H9 (cell line): ENCODE data around the gene SLC25A42. TPM values are rescaled to one million over a fixed set of nuclear protein-coding genes. Genes with fewer than 3 reads are reported as not detected.

Experiments used
- DNase-seq: peaks from one replicate; pipeline ENCODE4 v3.0.0-alpha.2; 2017
- H2AFZ ChIP-seq: one replicate; pipeline ENCODE4 v1.6.1; 2013; ENCODE audit warnings: mild to moderate bottlenecking, low read length, control low read depth, moderate library complexity
- H2AK5ac ChIP-seq: 2 replicates; pipeline ENCODE4 v1.6.1; 2013; ENCODE audit warnings: low read length, control low read depth, mixed read lengths; ENCODE audit not compliant: insufficient read length
- H2BK120ac ChIP-seq: one replicate; pipeline ENCODE4 v1.6.1; 2013; ENCODE audit warnings: low read depth, mild to moderate bottlenecking, low read length, control low read depth, inconsistent platforms; ENCODE audit not compliant: poor library complexity, severe bottlenecking
- H2BK12ac ChIP-seq: 2 replicates; pipeline ENCODE4 v1.6.1; 2013; ENCODE audit warnings: low read length, control low read depth, mixed read lengths, low read depth; ENCODE audit not compliant: insufficient read length
- H2BK15ac ChIP-seq: 2 replicates; pipeline ENCODE4 v1.6.1; 2013; ENCODE audit warnings: low read depth, low read length, control low read depth
- H2BK20ac ChIP-seq: one replicate; pipeline ENCODE4 v1.6.1; 2013; ENCODE audit warnings: low read depth, mild to moderate bottlenecking, low read length, control low read depth, inconsistent platforms; ENCODE audit not compliant: poor library complexity, severe bottlenecking
- H2BK5ac ChIP-seq: 2 replicates; pipeline ENCODE4 v1.6.1; 2013; ENCODE audit warnings: low read length, control low read depth, mixed read lengths; ENCODE audit not compliant: insufficient read length
- H3K14ac ChIP-seq: 2 replicates; pipeline ENCODE4 v1.6.1; 2013; ENCODE audit warnings: low read length, control low read depth; ENCODE audit not compliant: insufficient read depth
- H3K18ac ChIP-seq: 2 replicates; pipeline ENCODE4 v1.6.1; 2013; ENCODE audit warnings: low read depth, mild to moderate bottlenecking, mixed read lengths, low read length, control low read depth; ENCODE audit not compliant: insufficient read length
- H3K23ac ChIP-seq: 2 replicates; pipeline ENCODE4 v1.6.1; 2013; ENCODE audit warnings: low read length, control low read depth, mixed read lengths, low read depth; ENCODE audit not compliant: insufficient read length
- H3K23me2 ChIP-seq: 2 replicates; pipeline ENCODE4 v1.6.1; 2013; ENCODE audit warnings: low read depth, mild to moderate bottlenecking, mixed read lengths, low read length, control low read depth; ENCODE audit not compliant: insufficient read length, poor library complexity, severe bottlenecking
- H3K27ac ChIP-seq: 2 replicates; pipeline ENCODE4 v1.5.1; 2013; ENCODE audit warnings: low read length, control low read depth, mixed read lengths, low read depth; ENCODE audit not compliant: insufficient read length
- H3K27me3 ChIP-seq: 2 replicates; pipeline ENCODE4 v1.6.1; 2013; ENCODE audit warnings: low read length, control low read depth, inconsistent platforms; ENCODE audit not compliant: insufficient read depth
- H3K4ac ChIP-seq: 2 replicates; pipeline ENCODE4 v1.6.1; 2013; ENCODE audit warnings: low read depth, mild to moderate bottlenecking, control low read depth, inconsistent platforms, low read length, moderate library complexity
- H3K4me1 ChIP-seq: 2 replicates; pipeline ENCODE4 v1.6.1; 2013; ENCODE audit warnings: low read length, control low read depth, inconsistent platforms; ENCODE audit not compliant: insufficient read depth
- H3K4me2 ChIP-seq: 2 replicates; pipeline ENCODE4 v1.6.1; 2013; ENCODE audit warnings: low read length, control low read depth, mixed read lengths; ENCODE audit not compliant: insufficient read length, insufficient read depth
- H3K56ac ChIP-seq: 2 replicates; pipeline ENCODE4 v1.6.1; 2013; ENCODE audit warnings: low read depth, mild to moderate bottlenecking, mixed read lengths, low read length, control low read depth; ENCODE audit not compliant: insufficient read length
- H3K79me1 ChIP-seq: 2 replicates; pipeline ENCODE4 v1.6.1; 2013; ENCODE audit warnings: low read depth, mild to moderate bottlenecking, moderate library complexity, low read length, control low read depth, inconsistent platforms; ENCODE audit not compliant: insufficient read depth, poor library complexity, severe bottlenecking
- H3K79me2 ChIP-seq: 2 replicates; pipeline ENCODE4 v1.6.1; 2013; ENCODE audit warnings: low read length, control low read depth, inconsistent platforms; ENCODE audit not compliant: insufficient read depth
- H3K9ac ChIP-seq: 2 replicates; pipeline ENCODE4 v1.6.1; 2013; ENCODE audit warnings: low read length, control low read depth, mixed read lengths; ENCODE audit not compliant: insufficient read length; ENCODE audit errors: extremely low read depth
- H3K9me3 ChIP-seq: one replicate; pipeline ENCODE4 v1.6.1; 2013; ENCODE audit warnings: low read depth, low read length, inconsistent platforms; ENCODE audit not compliant: control insufficient read depth
- H3T11ph ChIP-seq: one replicate; pipeline ENCODE4 v1.6.1; 2013; ENCODE audit warnings: mild to moderate bottlenecking, low read length, control low read depth, inconsistent platforms
- H4K20me1 ChIP-seq: one replicate; pipeline ENCODE4 v1.6.1; 2013; ENCODE audit not compliant: control insufficient read depth, insufficient read length, insufficient read depth
- H4K5ac ChIP-seq: 2 replicates; pipeline ENCODE4 v1.6.1; 2013; ENCODE audit warnings: low read depth, mild to moderate bottlenecking, mixed read lengths, low read length, control low read depth; ENCODE audit not compliant: insufficient read length
- H4K8ac ChIP-seq: replicated peaks from 2 replicates; pipeline ENCODE4 v1.6.1; 2013; ENCODE audit warnings: low read length, control low read depth, mixed read lengths, low read depth; ENCODE audit not compliant: insufficient read length
- H4K91ac ChIP-seq: 2 replicates; pipeline ENCODE4 v1.6.1; 2013; ENCODE audit warnings: low read depth, mild to moderate bottlenecking, moderate library complexity, mixed read lengths, low read length, control low read depth; ENCODE audit not compliant: insufficient read length
- H3K27ac Mint-ChIP-seq, 3 experiments: 2 replicates in 2 of 3; 3 replicates in 1 of 3; pipeline ENCODE4 v1.8.0; 2020 to 2021; ENCODE audit warnings: mixed read lengths in 3 of 3, mild to moderate bottlenecking in 1 of 3, moderate library complexity in 1 of 3
- H3K27me3 Mint-ChIP-seq: 2 replicates; pipeline ENCODE4 v1.8.0; 2021; ENCODE audit warnings: low read depth, mild to moderate bottlenecking, moderate library complexity, mixed read lengths
- H3K36me3 Mint-ChIP-seq, 3 experiments: 2 replicates in 2 of 3; 3 replicates in 1 of 3; pipeline ENCODE4 v1.8.0; 2020 to 2021; ENCODE audit warnings: low read depth in 3 of 3, mixed read lengths in 3 of 3; ENCODE audit not compliant: insufficient read depth in 1 of 3
- H3K4me1 Mint-ChIP-seq, 2 experiments: 2 replicates each; pipeline ENCODE4 v1.8.0; 2020; ENCODE audit warnings: mixed read lengths in 2 of 2
- H3K4me3 Mint-ChIP-seq, 2 experiments: 2 replicates in 1 of 2; 3 replicates in 1 of 2; pipeline ENCODE4 v1.8.0; 2020 to 2021; ENCODE audit warnings: mild to moderate bottlenecking in 2 of 2, mixed read lengths in 2 of 2, moderate library complexity in 1 of 2
- H3K9me3 Mint-ChIP-seq, 2 experiments: 2 replicates in 1 of 2; 3 replicates in 1 of 2; pipeline ENCODE4 v1.8.0; 2020; ENCODE audit warnings: mild to moderate bottlenecking in 2 of 2, mixed read lengths in 2 of 2, moderate library complexity in 1 of 2
- WGBS: extraction: QIAGEN DNeasy Blood & Tissue Kit; methylation state at CpG from one replicate; pipeline ENCODE4 v1.1.7; 2013; ENCODE audit warnings: missing lambda C conversion rate, low lambda C conversion rate, mixed read lengths; ENCODE audit not compliant: insufficient read length; ENCODE audit errors: extremely low coverage; 5-methylcytosine and 5-hydroxymethylcytosine counted together
- total RNA-seq: library from RNA; stranded (reverse); gene quantifications from 2 replicates; pipeline ENCODE4 v1.2.1, GENCODE V29; 2021
- TF ChIP-seq, protein P1 (sequence below): fragments of 200-600 bp; sonication (generic); conservative IDR thresholded peaks from 3 replicates; pipeline ENCODE4 v1.8.0; 2021; ENCODE audit warnings: antibody characterized with exemption, mild to moderate bottlenecking

Gene SLC25A42
- total RNA-seq, 1 experiment from 2014 or later, result 3.6 TPM

DNA sequence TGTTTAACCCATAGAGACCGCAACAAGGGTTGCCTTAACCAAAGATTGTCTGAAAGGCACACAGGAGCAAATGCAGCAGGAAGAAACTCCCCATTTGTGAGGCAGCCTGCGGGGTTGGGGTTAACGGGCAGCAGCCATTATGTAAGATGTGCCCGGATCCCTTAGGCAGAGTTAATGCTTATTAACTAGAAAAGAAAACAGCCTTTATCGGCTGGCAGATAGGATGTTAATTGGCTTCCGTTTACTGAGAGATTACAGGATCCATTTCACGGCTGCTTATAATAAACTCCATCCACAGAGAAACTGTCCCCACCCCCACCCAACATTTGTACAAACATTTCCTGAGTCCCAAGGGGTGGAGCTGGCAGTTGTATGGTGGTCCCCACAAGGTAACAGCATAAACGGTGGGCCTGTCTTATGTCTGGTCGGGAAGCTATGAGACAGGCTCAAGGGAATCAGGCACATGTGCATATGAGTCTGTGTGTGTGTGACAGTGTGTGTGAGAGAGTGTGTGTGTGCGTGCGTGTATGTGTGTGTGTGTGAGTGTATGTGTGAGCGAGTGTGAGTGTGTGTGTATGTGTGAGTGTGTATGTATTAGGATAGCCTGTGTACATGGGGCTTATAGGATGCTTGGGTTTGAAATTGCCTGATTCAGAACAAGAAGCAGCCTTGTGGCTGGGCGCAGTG lies 10.5 kb downstream of the SLC25A42 start:
- H2AK5ac ChIP-seq, result no peak overlapping the region
- H4K91ac ChIP-seq, result no peak overlapping the region
- no peak overlapping the region for H2BK12ac ChIP-seq
- H3K36me3 Mint-ChIP-seq, result no peaks in the 10 kb centered on the region; a peak in 1 of 7 replicates
- H3K79me2 ChIP-seq, result no peaks in the 10 kb centered on the region
- no peaks in the 10 kb centered on the region for H4K20me1 ChIP-seq
- H3K23me2 ChIP-seq, result no peaks in the 10 kb centered on the region
- 100% methylated on average over 3 of the region's 13 CpGs for WGBS
- H3K27ac Mint-ChIP-seq, result no peak overlapping the region
- no peak overlapping the region for H2BK20ac ChIP-seq
- H3K9me3 ChIP-seq, result no peaks in the 10 kb centered on the region
- no peaks in the 10 kb centered on the region for H3K79me1 ChIP-seq
- H3K23ac ChIP-seq, result no peak overlapping the region
- H3K4me2 ChIP-seq, result no peak overlapping the region
- H2BK15ac ChIP-seq, result no peak overlapping the region
- H3K27ac ChIP-seq, result no peak overlapping the region
- H3K4me1 ChIP-seq, result no peaks in the 10 kb centered on the region
- H3K4me3 Mint-ChIP-seq, result no peak overlapping the region
- peak overlapping the region; percentile 25 for H4K8ac ChIP-seq
- no peak overlapping the region for H2BK5ac ChIP-seq
- H3K14ac ChIP-seq, result no peak overlapping the region
- no peak overlapping the region for H3T11ph ChIP-seq
- H3K9me3 Mint-ChIP-seq, result no peaks in the 10 kb centered on the region
- no peak overlapping the region for H3K56ac ChIP-seq
- no peak overlapping the region for H2BK120ac ChIP-seq
- no peak overlapping the region for H3K18ac ChIP-seq
- H4K5ac ChIP-seq, result no peak overlapping the region
- no peak overlapping the region for H2AFZ ChIP-seq
- no peak overlapping the region for H3K4ac ChIP-seq
- no peaks in the 10 kb centered on the region; the same call in 1 of the 2 replicates for H3K27me3 ChIP-seq
- TF ChIP-seq, protein P1, sequence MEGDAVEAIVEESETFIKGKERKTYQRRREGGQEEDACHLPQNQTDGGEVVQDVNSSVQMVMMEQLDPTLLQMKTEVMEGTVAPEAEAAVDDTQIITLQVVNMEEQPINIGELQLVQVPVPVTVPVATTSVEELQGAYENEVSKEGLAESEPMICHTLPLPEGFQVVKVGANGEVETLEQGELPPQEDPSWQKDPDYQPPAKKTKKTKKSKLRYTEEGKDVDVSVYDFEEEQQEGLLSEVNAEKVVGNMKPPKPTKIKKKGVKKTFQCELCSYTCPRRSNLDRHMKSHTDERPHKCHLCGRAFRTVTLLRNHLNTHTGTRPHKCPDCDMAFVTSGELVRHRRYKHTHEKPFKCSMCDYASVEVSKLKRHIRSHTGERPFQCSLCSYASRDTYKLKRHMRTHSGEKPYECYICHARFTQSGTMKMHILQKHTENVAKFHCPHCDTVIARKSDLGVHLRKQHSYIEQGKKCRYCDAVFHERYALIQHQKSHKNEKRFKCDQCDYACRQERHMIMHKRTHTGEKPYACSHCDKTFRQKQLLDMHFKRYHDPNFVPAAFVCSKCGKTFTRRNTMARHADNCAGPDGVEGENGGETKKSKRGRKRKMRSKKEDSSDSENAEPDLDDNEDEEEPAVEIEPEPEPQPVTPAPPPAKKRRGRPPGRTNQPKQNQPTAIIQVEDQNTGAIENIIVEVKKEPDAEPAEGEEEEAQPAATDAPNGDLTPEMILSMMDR, result no peak
- H3K27me3 Mint-ChIP-seq, result peaks cover 86% of the 10 kb centered on the region
- no peak overlapping the region for H3K9ac ChIP-seq
- no peak for DNase-seq
- peaks cover 0 to 2% of the 10 kb centered on the region in 2 experiments; a peak in 1 of 4 replicates for H3K4me1 Mint-ChIP-seq
